LNCaP clone FGC (cell line): ENCODE measurements around the gene EEF1A2.

Experiments used
- DNase-seq: peaks from one replicate; pipeline ENCODE4 v3.0.0-alpha.2; 2011; ENCODE audit warnings: low read depth
- H3K4me3 ChIP-seq: 2 replicates; pipeline ENCODE4 v1.5.1; 2011; ENCODE audit warnings: mild to moderate bottlenecking, low read depth, low read length, control low read depth
- CTCF ChIP-seq: IDR thresholded peaks from 2 replicates; pipeline ENCODE4 v1.5.1; 2012; ENCODE audit warnings: mild to moderate bottlenecking; ENCODE audit not compliant: control insufficient read depth, insufficient read depth; ENCODE audit errors: extremely low read depth

EEF1A2 gene

GRCh38 chr20:63444548-63444947 is 54.3 kb downstream of the EEF1A2 start:
- no peak for TF ChIP-seq CTCF
- H3K4me3 ChIP-seq = no peak overlapping the region
- DNase-seq = no peak

GRCh38 chr20:63443606-63444395 is 55.1 kb downstream of the EEF1A2 start:
- no peak for TF ChIP-seq CTCF
- H3K4me3 ChIP-seq = no peak overlapping the region
- no peak for DNase-seq

- peak; percentile 65 for TF ChIP-seq CTCF
- no peak overlapping the region for H3K4me3 ChIP-seq
- no peak for DNase-seq
Observed at GRCh38 chr20:63442100-63442493, 56.8 kb downstream of the EEF1A2 start.

- no peak for DNase-seq
- no peak overlapping the region for H3K4me3 ChIP-seq
- no peak for TF ChIP-seq CTCF
Observed at GRCh38 chr20:63441136-63442099, 57.5 kb downstream of the EEF1A2 start.

GRCh38 chr20:63440366-63440955 is 58.4 kb downstream of the EEF1A2 start:
- no peak overlapping the region for H3K4me3 ChIP-seq
- TF ChIP-seq CTCF = no peak
- DNase-seq = no peak

GRCh38 chr20:63439866-63440265 is 59.0 kb downstream of the EEF1A2 start:
- TF ChIP-seq CTCF = no peak
- DNase-seq = no peak
- H3K4me3 ChIP-seq = no peak overlapping the region
